Central memory CD4-positive, alpha-beta T cell (primary cell): Measurements from ENCODE around the gene CBY2.
A peak's percentile ranks its signal among the peaks of the same experiment; 100 is the strongest.
"Not testable (repeated sequence)": the region's sequence is repeated elsewhere in the genome, so short reads cannot be mapped to it uniquely, and the experiment has no call there.

Experiments used
- DNase-seq: peaks from one replicate; pipeline ENCODE4 v3.0.0; 2022
- total RNA-seq, 3 experiments: gene quantifications; one replicate each; lab custom pipeline; 2026; lab: John Stamatoyannopoulos, UW

CBY2 gene
- total RNA-seq: 0.04 to 0.39 (median 0.16) reads per million in 3 experiments

GRCh38 chr13:45702088-45702487 lies at the start of gene CBY2:
CBY2 (plus strand) TSS chr13:45702320; CDS start chr13:45702391, 71 bp downstream.
- DNase-seq: no peak

GRCh38 chr13:45654633-45655349 lies 47.3 kb upstream of the CBY2 start:
- DNase-seq: no peak

GRCh38 chr13:45658586-45659235 lies 43.4 kb upstream of the CBY2 start:
- no peak for DNase-seq

- DNase-seq: no peak
Measured at GRCh38 chr13:45659536-45659935, 42.6 kb upstream of the CBY2 start.

- not testable (repeated sequence) for DNase-seq
Measured at GRCh38 chr13:45660458-45660857, 41.7 kb upstream of the CBY2 start.

GRCh38 chr13:45662162-45662561 lies 40.0 kb upstream of the CBY2 start:
- no peak for DNase-seq

- DNase-seq: not testable (repeated sequence)
Measured at GRCh38 chr13:45662903-45663302, 39.2 kb upstream of the CBY2 start.

- DNase-seq: peak; percentile 1
Measured at GRCh38 chr13:45669626-45670025, 32.5 kb upstream of the CBY2 start.

- no peak for DNase-seq
Measured at GRCh38 chr13:45670189-45670885, 31.8 kb upstream of the CBY2 start.

- no peak for DNase-seq
Measured at GRCh38 chr13:45674908-45675307, 27.2 kb upstream of the CBY2 start.

- DNase-seq: no peak
Measured at GRCh38 chr13:45678282-45678681, 23.8 kb upstream of the CBY2 start.

- DNase-seq: no peak
Measured at GRCh38 chr13:45681113-45681512, 21.0 kb upstream of the CBY2 start.

GRCh38 chr13:45682494-45683008 lies 19.6 kb upstream of the CBY2 start:
- DNase-seq: no peak

GRCh38 chr13:45683701-45684100 lies 18.4 kb upstream of the CBY2 start:
- no peak for DNase-seq

GRCh38 chr13:45688577-45688976 lies 13.5 kb upstream of the CBY2 start:
- no peak for DNase-seq

GRCh38 chr13:45690636-45691035 lies 11.5 kb upstream of the CBY2 start:
- DNase-seq: no peak

- no peak for DNase-seq
Measured at GRCh38 chr13:45691251-45691650, 10.9 kb upstream of the CBY2 start.

- DNase-seq: no peak
Measured at GRCh38 chr13:45691667-45692066, 10.5 kb upstream of the CBY2 start.

GRCh38 chr13:45695198-45695730 lies 6.9 kb upstream of the CBY2 start:
- DNase-seq: no peak

- DNase-seq: no peak
Measured at GRCh38 chr13:45696610-45697226, 5.4 kb upstream of the CBY2 start.

GRCh38 chr13:45700971-45701900 lies 884 bp upstream of the CBY2 start:
- no peak for DNase-seq
